Measurements from ENCODE around the gene ALDH1A2.

DNA sequence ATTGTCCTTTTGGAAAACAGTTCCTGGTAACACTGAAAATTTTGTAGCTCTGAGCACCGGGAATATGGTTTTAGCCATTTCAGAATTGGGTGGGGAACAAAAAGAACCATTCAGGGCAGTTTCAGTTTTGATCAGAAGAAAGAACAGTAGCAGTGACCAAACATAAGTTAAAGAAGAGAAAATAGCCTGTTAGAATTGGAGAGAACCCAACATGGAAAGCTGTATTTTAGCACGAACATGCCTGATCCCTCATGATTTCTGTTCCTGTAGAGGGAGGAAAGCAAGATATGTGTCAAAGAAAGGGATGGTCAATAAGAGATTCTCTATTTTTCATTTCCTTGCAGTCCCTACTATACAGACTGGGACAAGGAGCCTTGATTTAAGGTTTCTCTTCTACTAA, 119.9 kb downstream of the ALDH1A2 start:
- TF ChIP-seq, protein P1, sequence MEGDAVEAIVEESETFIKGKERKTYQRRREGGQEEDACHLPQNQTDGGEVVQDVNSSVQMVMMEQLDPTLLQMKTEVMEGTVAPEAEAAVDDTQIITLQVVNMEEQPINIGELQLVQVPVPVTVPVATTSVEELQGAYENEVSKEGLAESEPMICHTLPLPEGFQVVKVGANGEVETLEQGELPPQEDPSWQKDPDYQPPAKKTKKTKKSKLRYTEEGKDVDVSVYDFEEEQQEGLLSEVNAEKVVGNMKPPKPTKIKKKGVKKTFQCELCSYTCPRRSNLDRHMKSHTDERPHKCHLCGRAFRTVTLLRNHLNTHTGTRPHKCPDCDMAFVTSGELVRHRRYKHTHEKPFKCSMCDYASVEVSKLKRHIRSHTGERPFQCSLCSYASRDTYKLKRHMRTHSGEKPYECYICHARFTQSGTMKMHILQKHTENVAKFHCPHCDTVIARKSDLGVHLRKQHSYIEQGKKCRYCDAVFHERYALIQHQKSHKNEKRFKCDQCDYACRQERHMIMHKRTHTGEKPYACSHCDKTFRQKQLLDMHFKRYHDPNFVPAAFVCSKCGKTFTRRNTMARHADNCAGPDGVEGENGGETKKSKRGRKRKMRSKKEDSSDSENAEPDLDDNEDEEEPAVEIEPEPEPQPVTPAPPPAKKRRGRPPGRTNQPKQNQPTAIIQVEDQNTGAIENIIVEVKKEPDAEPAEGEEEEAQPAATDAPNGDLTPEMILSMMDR (optimal IDR thresholded peaks at IDR 0.05 in 1 of 3, IDR thresholded peaks at IDR 0.05 in 1 of 3, conservative IDR thresholded peaks at IDR 0.05 in 1 of 3; ENCODE audit: extremely low read depth in 1 of 3, insufficient read depth in 2 of 3, low read length in 3 of 3) = no peak
- TF ChIP-seq EZH2 (IDR thresholded peaks at IDR 0.05; ENCODE audit: low read length) = no peak

Measured in keratinocyte (primary cell).